ENCODE data around the gene COL23A1. TPM values are rescaled to one million over a fixed set of nuclear protein-coding genes. Genes with fewer than 3 reads are reported as not detected.
A peak's percentile ranks its signal among the peaks of the same experiment; 100 is the strongest.

Gene COL23A1
- total and polyA plus RNA-seq, 2 of the 8 experiments (the other 6 are each of a cell fraction or from before 2014, with no cell fraction given) = 3.1 to 4.7 TPM

- Histone ChIP-seq H3K23me2 (ENCODE audit: low read depth, low read length) (peaks cover 5% of the 10 kb centered on the region; the same call in 1 of the 2 replicates), H2BK15ac (ENCODE audit: low read length) (peak overlapping the region; percentile 89), H3K56ac (replicated peaks; ENCODE audit: insufficient read length, low read depth, low read length) (no peak overlapping the region), H3K79me2 (ENCODE audit: control insufficient read depth in 1 of 2, insufficient read depth in 2 of 2, low read length in 2 of 2) (peaks cover 0 to 13% of the 10 kb centered on the region in 2 experiments; a peak in 2 of 4 replicates), H3K23ac (ENCODE audit: insufficient read length) (no peak overlapping the region), H3K36me3 (ENCODE audit: control insufficient read depth in 2 of 4, insufficient read depth in 4 of 4, low read length in 3 of 4) (peaks cover under 1 to 13% (median 3%) of the 10 kb centered on the region in 4 experiments; a peak in 4 of 8 replicates), H3K18ac (ENCODE audit: extremely low read depth, low read length) (no peak overlapping the region), H2BK5ac (ENCODE audit: low read depth, low read length) (no peak overlapping the region), H4K8ac (ENCODE audit: extremely low read depth, insufficient read depth, low read length) (no peak overlapping the region), H2AFZ (ENCODE audit: low read length) (no peak overlapping the region), H2BK20ac (ENCODE audit: low read length) (no peak overlapping the region), H2AK5ac (ENCODE audit: low read depth, low read length) (no peak overlapping the region), H4K5ac (ENCODE audit: insufficient read length, low read depth, low read length) (no peak overlapping the region), H3K4me1 (replicated peaks in 1 of 4; ENCODE audit: control insufficient read depth in 3 of 4, insufficient read depth in 4 of 4, low read length in 3 of 4) (peaks cover 0 to 19% (median 12%) of the 10 kb centered on the region in 4 experiments; a peak in 6 of 7 replicates), H2BK12ac (ENCODE audit: low read depth, low read length) (no peak overlapping the region; the same call in 1 of the 2 replicates), H3K4ac (replicated peaks; ENCODE audit: insufficient read length, low read depth, low read length) (no peak overlapping the region), H3K79me1 (ENCODE audit: low read depth, low read length) (peaks cover 11% of the 10 kb centered on the region), H3K4me2 (ENCODE audit: insufficient read depth in 1 of 2, low read depth in 2 of 2, low read length in 2 of 2) (no peak overlapping the region), H4K20me1 (replicated peaks in 1 of 2; ENCODE audit: control insufficient read depth in 1 of 2, insufficient read depth in 2 of 2, low read length in 2 of 2) (peaks cover 0 to 4% of the 10 kb centered on the region in 2 experiments), H3K9ac (replicated peaks in 1 of 4; ENCODE audit: extremely low read depth in 1 of 4, low read depth in 3 of 4, low read length in 3 of 4) (no peak overlapping the region), H4K91ac (replicated peaks; ENCODE audit: insufficient read length, low read length) (no peak overlapping the region), H3K27ac (ENCODE audit: low read depth, low read length) (no peak overlapping the region), H3K4me3 (ENCODE audit: extremely low read depth in 1 of 4, insufficient read depth in 2 of 4, low read depth in 3 of 4, low read length in 4 of 4) (no peak overlapping the region), H3K9me3 (ENCODE audit: insufficient read depth in 2 of 2, low read depth in 1 of 2, low read length in 1 of 2) (no peaks in the 10 kb centered on the region), H3K27me3 (replicated peaks in 1 of 4; ENCODE audit: control insufficient read depth in 3 of 4, extremely low read depth in 1 of 4, insufficient read depth in 3 of 4, low read length in 3 of 4) (no peaks in the 10 kb centered on the region), H2BK120ac (replicated peaks; ENCODE audit: low read depth, low read length) (no peak overlapping the region), H3K14ac (ENCODE audit: insufficient read length) (no peak overlapping the region)
- peak; percentile 32 for FAIRE-seq
- peak; percentile 78 to 97 for DNase-seq (ENCODE audit: low read depth in 1 of 2, low spot score in 2 of 2)
- ChIA-PET CTCF (ENCODE audit: partially characterized antibody) (interaction anchor here (0.6 to 2.6 kb wide), 34 partner anchors 9 to 827 kb away, joined by 3 to 20 read pairs (median 3); partner anchors contain the start of gene COL23A1), POLR2A (ENCODE audit: partially characterized antibody) (interaction anchor here (0.7 to 21.6 kb wide), 6 partner anchors 8 to 55 kb away, joined by 3 to 507 read pairs (median 3); partner anchors contain the start of gene HNRNPAB)
- WGBS, 2 experiments (ENCODE audit: extremely low coverage in 1 of 2, insufficient coverage in 1 of 2, insufficient read length in 1 of 2, insufficient replicate concordance in 2 of 2, low coverage in 1 of 2, low lambda C conversion rate in 2 of 2, missing lambda C conversion rate in 1 of 2) = 45% methylated on average over 12 of the region's 12 CpGs; no CpG with 5 or more reads in 1 of the 2 experiments
- TF ChIP-seq NRF1 (IDR thresholded peaks at IDR 0.05; ENCODE audit: low read depth, low read length) = no peak
- 0 out of 2 replicates have a peak, but pooled peaks have one; percentile 49 for TF ChIP-seq YY1 (IDR thresholded peaks at IDR 0.05; ENCODE audit: low read depth, low read length)
- peak; percentile 86 to 88 for TF ChIP-seq RAD21 (IDR thresholded peaks at IDR 0.05 in 1 of 2, conservative IDR thresholded peaks at IDR 0.05 in 1 of 2; ENCODE audit: low read depth in 2 of 2, low read length in 2 of 2)
- TF ChIP-seq TEAD4 (IDR thresholded peaks at IDR 0.05; ENCODE audit: low read depth, low read length) = peak; percentile 59; the same call in 1 of the 2 replicates
- peak in 1 of 2 experiments; percentile 99; a peak in 2 of 4 replicates for TF ChIP-seq HDAC2 (IDR thresholded peaks at IDR 0.05; ENCODE audit: borderline replicate concordance in 1 of 2, low read depth in 2 of 2, low read length in 2 of 2)
- no peak for TF ChIP-seq NANOG (IDR thresholded peaks at IDR 0.05; ENCODE audit: insufficient read depth, low read depth, low read length, poor library complexity, severe bottlenecking)
- TF ChIP-seq CTBP2 (IDR thresholded peaks at IDR 0.05; ENCODE audit: borderline replicate concordance, insufficient read depth, insufficient read length, low read length) = no peak
- peak; percentile 83 for TF ChIP-seq MAX (IDR thresholded peaks at IDR 0.05)
- TF ChIP-seq KDM1A (IDR thresholded peaks at IDR 0.05; ENCODE audit: borderline replicate concordance, low read length) = peak; percentile 99
These were observed 355.2 kb downstream of the COL23A1 start for GRCh38 chr5:178234750-178235587.

Data from H1 (cell line).